Measurements from ENCODE around the gene DERA.

DNA sequence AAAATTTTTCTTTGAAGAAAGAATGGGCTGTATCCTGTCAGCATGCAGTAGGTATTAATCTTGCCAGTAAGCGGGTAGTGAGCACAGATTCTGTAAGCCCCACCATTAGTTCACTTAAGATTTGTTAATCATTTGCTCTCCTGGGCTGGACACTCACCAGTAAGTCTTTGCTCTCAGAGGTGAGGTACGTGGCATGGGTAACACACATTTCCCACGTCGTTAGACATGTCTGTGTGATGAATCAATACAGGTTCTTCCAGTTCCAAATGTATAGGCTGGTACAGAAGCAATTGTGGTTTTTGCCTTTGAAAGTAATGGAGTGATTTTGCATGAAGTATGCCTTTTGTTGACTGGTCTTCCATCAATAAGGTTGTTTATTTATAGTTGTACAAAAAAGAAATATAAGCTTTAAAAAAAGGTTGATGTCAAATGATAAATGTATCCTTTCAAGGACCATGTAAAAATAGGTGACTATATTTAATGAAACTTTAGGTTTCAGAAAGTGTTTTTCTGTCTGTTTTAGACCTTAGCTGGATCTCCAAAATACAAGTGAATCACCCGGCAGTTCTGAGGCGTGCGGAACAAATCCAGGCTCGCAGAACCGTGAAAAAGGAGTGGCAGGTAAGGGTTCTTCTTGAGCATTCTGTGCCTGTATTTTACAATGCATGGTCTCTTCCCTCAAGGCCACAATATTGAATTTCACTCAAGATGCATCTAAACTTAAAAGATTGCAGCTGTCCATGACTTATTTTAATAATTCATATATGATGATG lies 45.5 kb downstream of the DERA start:
- TF ChIP-seq CTCF (conservative IDR thresholded peaks at IDR 0.05 in 1 of 2, IDR thresholded peaks at IDR 0.05 in 1 of 2; ENCODE audit: extremely low read depth in 1 of 2, insufficient read depth in 1 of 2, low read depth in 1 of 2, low read length in 2 of 2) (no peak), EZH2 (IDR thresholded peaks at IDR 0.05; ENCODE audit: borderline replicate concordance, low read length) (no peak)

All from mammary epithelial cell (primary cell).